Smooth muscle cell (in vitro differentiated cells): ENCODE data around the gene UVRAG. TPM values are rescaled to one million over a fixed set of nuclear protein-coding genes. Genes with fewer than 3 reads are reported as not detected.

Experiments
- DNase-seq: peaks from one replicate; lab custom pipeline; 2025; ENCODE audit not compliant: unreplicated experiment; lab: John Stamatoyannopoulos, UW
- H2AFZ ChIP-seq: fragments of 200-600 bp; sonication (generic); 2 replicates; pipeline ENCODE4 v1.6.0; 2016; ENCODE audit warnings: antibody characterized with exemption, low read depth, mild to moderate bottlenecking
- H3F3A ChIP-seq: fragments of 200-600 bp; sonication (generic); 2 replicates; pipeline ENCODE4 v1.6.0; 2017; ENCODE audit warnings: antibody characterized with exemption, low read depth
- H3K27ac ChIP-seq: fragments of 200-600 bp; sonication (generic); 2 replicates; pipeline ENCODE4 v1.5.1; 2016; ENCODE audit warnings: low read depth, mild to moderate bottlenecking
- H3K27me3 ChIP-seq: fragments of 200-600 bp; sonication (generic); 2 replicates; pipeline ENCODE4 v1.6.1; 2016; ENCODE audit warnings: low read depth, mild to moderate bottlenecking
- H3K36me3 ChIP-seq: fragments of 200-600 bp; sonication (generic); 2 replicates; pipeline ENCODE4 v1.5.1; 2016; ENCODE audit warnings: low read depth
- H3K4me1 ChIP-seq: fragments of 200-600 bp; sonication (generic); 2 replicates; pipeline ENCODE4 v1.5.1; 2016; ENCODE audit warnings: low read depth
- H3K4me2 ChIP-seq: fragments of 200-600 bp; sonication (generic); 2 replicates; pipeline ENCODE4 v1.6.0; 2016; ENCODE audit warnings: mild to moderate bottlenecking
- H3K4me3 ChIP-seq: fragments of 200-600 bp; sonication (generic); 2 replicates; pipeline ENCODE4 v1.5.1; 2016; ENCODE audit warnings: mild to moderate bottlenecking
- H3K79me2 ChIP-seq: fragments of 200-600 bp; sonication (generic); 2 replicates; pipeline ENCODE4 v1.6.0; 2016; ENCODE audit warnings: low read depth, mild to moderate bottlenecking
- H3K9ac ChIP-seq: fragments of 200-600 bp; sonication (generic); 2 replicates; pipeline ENCODE4 v1.6.0; 2016; ENCODE audit warnings: low read depth
- H3K9me3 ChIP-seq: fragments of 200-600 bp; sonication (generic); replicated peaks from 2 replicates; pipeline ENCODE4 v1.5.1; 2016; ENCODE audit warnings: low read depth
- H4K20me1 ChIP-seq: fragments of 200-600 bp; sonication (generic); 2 replicates; pipeline ENCODE4 v1.6.0; 2016; ENCODE audit warnings: low read depth
- WGBS: methylation state at CpG from one replicate; pipeline ENCODE4 v1.1.7; 2016; ENCODE audit warnings: low lambda C conversion rate; 5-methylcytosine and 5-hydroxymethylcytosine counted together
- polyA plus RNA-seq: library from polyadenylated mRNA; unstranded; fragments of >200 nt; fragmentation: Nextera tagmentation; extraction: Ambion mirVana; gene quantifications from 2 replicates; pipeline ENCODE4 v1.2.1, GENCODE V29; 2016
- total RNA-seq: library from RNA; depleted of rRNA; stranded (reverse); fragments of >200 nt; gene quantifications from 2 replicates; pipeline ENCODE4 v1.2.3, GENCODE V29; 2014
- TF ChIP-seq, protein P1 (sequence below): fragments of 200-600 bp; sonication (generic); IDR thresholded peaks from 2 replicates; pipeline ENCODE4 v1.5.1; 2017; ENCODE audit warnings: borderline replicate concordance, mild to moderate bottlenecking, antibody characterized with exemption; ENCODE audit not compliant: insufficient read depth, poor library complexity, severe bottlenecking

Gene UVRAG
- total and polyA plus RNA-seq, 2 experiments from 2014 or later: 12.9 to 20.2 TPM

DNA sequence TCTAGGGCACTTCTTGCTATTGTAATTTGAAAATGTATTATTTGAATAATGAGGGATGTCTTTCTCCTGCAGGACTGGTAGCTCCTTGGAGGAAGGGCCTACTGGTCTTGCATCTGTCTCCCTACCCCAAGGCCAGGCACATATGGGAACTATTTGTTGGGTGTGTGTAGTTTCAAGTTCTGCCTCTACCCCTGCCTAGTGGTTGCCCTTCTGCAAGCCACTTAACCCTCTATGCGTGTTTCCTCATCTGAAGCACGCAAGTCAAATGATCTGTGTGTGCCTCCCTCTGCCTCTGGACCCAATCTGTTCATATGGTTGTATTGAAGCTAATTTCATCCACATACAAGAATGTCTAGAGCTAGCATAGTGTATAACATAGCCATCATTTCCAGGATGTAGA, 324.3 kb downstream of the UVRAG start:
- no peak overlapping the region for H2AFZ ChIP-seq
- no peaks in the 10 kb centered on the region for H3K79me2 ChIP-seq
- no peaks in the 10 kb centered on the region for H3K4me1 ChIP-seq
- no peaks in the 10 kb centered on the region for H3K9me3 ChIP-seq
- TF ChIP-seq, protein P1, sequence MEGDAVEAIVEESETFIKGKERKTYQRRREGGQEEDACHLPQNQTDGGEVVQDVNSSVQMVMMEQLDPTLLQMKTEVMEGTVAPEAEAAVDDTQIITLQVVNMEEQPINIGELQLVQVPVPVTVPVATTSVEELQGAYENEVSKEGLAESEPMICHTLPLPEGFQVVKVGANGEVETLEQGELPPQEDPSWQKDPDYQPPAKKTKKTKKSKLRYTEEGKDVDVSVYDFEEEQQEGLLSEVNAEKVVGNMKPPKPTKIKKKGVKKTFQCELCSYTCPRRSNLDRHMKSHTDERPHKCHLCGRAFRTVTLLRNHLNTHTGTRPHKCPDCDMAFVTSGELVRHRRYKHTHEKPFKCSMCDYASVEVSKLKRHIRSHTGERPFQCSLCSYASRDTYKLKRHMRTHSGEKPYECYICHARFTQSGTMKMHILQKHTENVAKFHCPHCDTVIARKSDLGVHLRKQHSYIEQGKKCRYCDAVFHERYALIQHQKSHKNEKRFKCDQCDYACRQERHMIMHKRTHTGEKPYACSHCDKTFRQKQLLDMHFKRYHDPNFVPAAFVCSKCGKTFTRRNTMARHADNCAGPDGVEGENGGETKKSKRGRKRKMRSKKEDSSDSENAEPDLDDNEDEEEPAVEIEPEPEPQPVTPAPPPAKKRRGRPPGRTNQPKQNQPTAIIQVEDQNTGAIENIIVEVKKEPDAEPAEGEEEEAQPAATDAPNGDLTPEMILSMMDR: no peak
- no peaks in the 10 kb centered on the region for H3F3A ChIP-seq
- no peak overlapping the region for H3K4me3 ChIP-seq
- H3K27me3 ChIP-seq: no peaks in the 10 kb centered on the region
- H3K36me3 ChIP-seq: no peaks in the 10 kb centered on the region
- H4K20me1 ChIP-seq: no peaks in the 10 kb centered on the region
- H3K27ac ChIP-seq: no peak overlapping the region
- no peak overlapping the region for H3K9ac ChIP-seq
- WGBS: 98% methylated on average over 2 of the region's 2 CpGs
- H3K4me2 ChIP-seq: no peak overlapping the region
- no peak for DNase-seq

DNA sequence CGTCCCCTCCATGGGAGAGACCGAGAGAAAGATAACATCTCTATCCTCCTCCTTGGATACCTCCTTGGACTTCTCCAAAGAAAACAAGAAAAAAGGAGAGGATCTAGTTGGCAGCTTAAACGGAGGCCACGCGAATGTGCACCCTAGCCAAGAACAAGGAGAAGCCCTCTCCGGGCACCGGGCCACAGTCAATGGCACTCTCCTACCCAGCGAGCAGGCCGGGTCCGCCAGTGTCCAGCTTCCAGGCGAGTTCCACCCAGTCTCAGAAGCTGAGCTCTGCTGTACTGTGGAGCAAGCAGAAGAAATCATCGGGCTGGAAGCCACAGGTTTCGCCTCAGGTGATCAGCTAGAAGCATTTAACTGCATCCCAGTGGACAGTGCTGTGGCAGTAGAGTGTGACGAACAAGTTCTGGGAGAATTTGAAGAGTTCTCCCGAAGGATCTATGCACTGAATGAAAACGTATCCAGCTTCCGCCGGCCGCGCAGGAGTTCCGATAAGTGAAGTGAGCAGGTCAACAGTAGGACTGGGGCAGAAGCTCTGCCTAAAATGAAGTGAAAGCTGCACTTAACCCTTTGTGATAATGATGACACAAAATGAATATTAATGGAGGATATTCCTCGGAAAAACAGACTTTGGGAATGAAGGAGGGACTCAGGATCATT, 326.0 kb downstream of the UVRAG start:
- no peak overlapping the region for H3K4me3 ChIP-seq
- 92% methylated on average over 22 of the region's 22 CpGs for WGBS
- H3K9me3 ChIP-seq: no peaks in the 10 kb centered on the region
- H3F3A ChIP-seq: no peaks in the 10 kb centered on the region
- H3K27me3 ChIP-seq: no peaks in the 10 kb centered on the region
- no peak for DNase-seq
- no peaks in the 10 kb centered on the region for H4K20me1 ChIP-seq
- TF ChIP-seq, protein P1: no peak
- no peaks in the 10 kb centered on the region for H3K4me1 ChIP-seq
- H3K36me3 ChIP-seq: no peaks in the 10 kb centered on the region
- H2AFZ ChIP-seq: no peak overlapping the region
- H3K4me2 ChIP-seq: no peak overlapping the region
- H3K79me2 ChIP-seq: no peaks in the 10 kb centered on the region
- H3K9ac ChIP-seq: no peak overlapping the region
- H3K27ac ChIP-seq: no peak overlapping the region

DNA sequence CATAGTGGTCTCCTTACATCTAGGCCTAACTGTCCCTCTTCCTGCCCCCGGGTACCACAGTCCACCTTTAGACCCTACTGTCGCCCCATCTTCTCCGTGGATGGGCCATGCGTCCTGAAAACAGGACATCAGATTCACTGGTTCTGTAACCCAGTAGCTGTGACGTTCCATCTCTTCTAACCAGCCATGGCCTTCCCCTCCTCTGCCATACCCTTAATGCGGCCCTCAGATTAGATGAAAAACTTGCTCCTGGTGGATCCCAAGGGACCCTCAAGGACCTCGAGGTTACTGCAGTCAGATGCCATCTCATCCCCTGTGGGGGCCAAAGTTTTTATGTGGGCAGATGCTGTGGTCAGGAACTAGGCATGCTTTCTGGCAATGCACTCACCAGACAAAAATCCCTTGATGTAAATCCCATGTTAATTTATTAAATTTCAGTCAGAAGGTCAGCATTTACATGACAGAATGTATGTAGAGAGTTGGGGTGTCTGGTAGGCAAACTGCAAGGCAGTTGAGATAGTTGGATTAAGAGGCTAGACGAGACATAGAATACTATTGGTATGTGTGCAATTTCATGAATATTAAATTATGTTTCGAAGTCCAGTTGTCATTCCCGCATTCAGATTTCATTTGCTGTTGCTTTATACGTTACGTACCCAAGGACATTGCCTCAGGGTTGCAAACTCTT, 327.0 kb downstream of the UVRAG start:
- Histone ChIP-seq H3K4me2 (peak overlapping the region; percentile 17), H4K20me1 (no peaks in the 10 kb centered on the region), H3K79me2 (no peaks in the 10 kb centered on the region), H3K9ac (no peak overlapping the region), H3K27ac (no peak overlapping the region), H2AFZ (no peak overlapping the region), H3F3A (no peaks in the 10 kb centered on the region), H3K4me1 (no peaks in the 10 kb centered on the region), H3K36me3 (no peaks in the 10 kb centered on the region), H3K4me3 (no peak overlapping the region), H3K9me3 (no peaks in the 10 kb centered on the region), H3K27me3 (no peaks in the 10 kb centered on the region)
- 91% methylated on average over 12 of the region's 12 CpGs for WGBS
- no peak for DNase-seq
- TF ChIP-seq, protein P1: no peak
